Measurements from ENCODE around the gene PRR36. TPM values are rescaled to one million over a fixed set of nuclear protein-coding genes. Genes with fewer than 3 reads are reported as not detected.

PRR36 gene
- total RNA-seq, 1 experiment from 2014 or later, result 21.9 TPM

DNA sequence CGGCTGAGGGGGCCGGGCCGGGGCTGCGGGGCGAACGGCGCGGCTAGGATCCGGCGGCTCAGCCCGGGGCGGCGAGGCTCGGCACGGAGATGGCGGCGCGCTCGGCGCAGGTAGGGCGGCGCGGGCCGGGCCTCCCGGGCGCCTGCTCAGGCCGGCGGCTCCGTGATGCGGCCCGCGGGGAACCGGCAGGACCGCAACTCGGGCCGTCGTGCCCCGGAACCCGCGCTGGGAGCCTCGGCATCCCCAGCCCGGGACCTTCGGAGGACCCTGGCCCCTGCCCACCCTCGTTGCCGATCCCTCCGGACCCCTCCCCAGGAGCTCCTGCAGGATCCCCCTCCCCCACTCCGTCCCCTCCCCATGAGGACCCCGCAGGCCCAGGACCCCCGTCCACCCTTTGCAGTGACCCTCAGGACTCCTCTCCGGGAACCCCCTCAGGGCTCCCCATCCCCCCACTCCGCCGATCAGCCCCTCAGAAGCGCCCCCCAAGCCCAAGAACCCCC is 43.9 kb downstream of the PRR36 start:
- Mint-ChIP-seq H3K36me3 (no peaks in the 10 kb centered on the region), H3K27me3 (ENCODE audit: low read depth) (peaks cover 49% of the 10 kb centered on the region), H3K9me3 (no peaks in the 10 kb centered on the region), H3K4me3 (peak overlapping the region; percentile 65; the same call in 1 of the 2 replicates), H3K4me1 (peaks cover 14% of the 10 kb centered on the region), H3K27ac (no peak overlapping the region)
- DNase-seq (ENCODE audit: low spot score) (no peak), ATAC-seq (no peak)
- POLR2A ChIA-PET, result no interaction called here
- TF ChIP-seq ZNF396 (CRISPR knock-in tag; IDR thresholded peaks at IDR 0.05; ENCODE audit: borderline replicate concordance) (no peak), NR2C2 (CRISPR knock-in tag; IDR thresholded peaks at IDR 0.05) (no peak), MYBL2 (CRISPR knock-in tag; IDR thresholded peaks at IDR 0.05) (no peak), ZNF317 (CRISPR knock-in tag; IDR thresholded peaks at IDR 0.05; ENCODE audit: borderline replicate concordance, low read depth) (no peak), SMAD3 (CRISPR knock-in tag; IDR thresholded peaks at IDR 0.05; ENCODE audit: borderline replicate concordance) (no peak), FOXP1 (CRISPR knock-in tag; IDR thresholded peaks at IDR 0.05; ENCODE audit: borderline replicate concordance) (no peak)
- TF ChIP-seq, protein P1, sequence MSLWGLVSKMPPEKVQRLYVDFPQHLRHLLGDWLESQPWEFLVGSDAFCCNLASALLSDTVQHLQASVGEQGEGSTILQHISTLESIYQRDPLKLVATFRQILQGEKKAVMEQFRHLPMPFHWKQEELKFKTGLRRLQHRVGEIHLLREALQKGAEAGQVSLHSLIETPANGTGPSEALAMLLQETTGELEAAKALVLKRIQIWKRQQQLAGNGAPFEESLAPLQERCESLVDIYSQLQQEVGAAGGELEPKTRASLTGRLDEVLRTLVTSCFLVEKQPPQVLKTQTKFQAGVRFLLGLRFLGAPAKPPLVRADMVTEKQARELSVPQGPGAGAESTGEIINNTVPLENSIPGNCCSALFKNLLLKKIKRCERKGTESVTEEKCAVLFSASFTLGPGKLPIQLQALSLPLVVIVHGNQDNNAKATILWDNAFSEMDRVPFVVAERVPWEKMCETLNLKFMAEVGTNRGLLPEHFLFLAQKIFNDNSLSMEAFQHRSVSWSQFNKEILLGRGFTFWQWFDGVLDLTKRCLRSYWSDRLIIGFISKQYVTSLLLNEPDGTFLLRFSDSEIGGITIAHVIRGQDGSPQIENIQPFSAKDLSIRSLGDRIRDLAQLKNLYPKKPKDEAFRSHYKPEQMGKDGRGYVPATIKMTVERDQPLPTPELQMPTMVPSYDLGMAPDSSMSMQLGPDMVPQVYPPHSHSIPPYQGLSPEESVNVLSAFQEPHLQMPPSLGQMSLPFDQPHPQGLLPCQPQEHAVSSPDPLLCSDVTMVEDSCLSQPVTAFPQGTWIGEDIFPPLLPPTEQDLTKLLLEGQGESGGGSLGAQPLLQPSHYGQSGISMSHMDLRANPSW (CRISPR knock-in tag; conservative IDR thresholded peaks at IDR 0.05; ENCODE audit: low read depth), result no peak
- TF ChIP-seq, protein P2, sequence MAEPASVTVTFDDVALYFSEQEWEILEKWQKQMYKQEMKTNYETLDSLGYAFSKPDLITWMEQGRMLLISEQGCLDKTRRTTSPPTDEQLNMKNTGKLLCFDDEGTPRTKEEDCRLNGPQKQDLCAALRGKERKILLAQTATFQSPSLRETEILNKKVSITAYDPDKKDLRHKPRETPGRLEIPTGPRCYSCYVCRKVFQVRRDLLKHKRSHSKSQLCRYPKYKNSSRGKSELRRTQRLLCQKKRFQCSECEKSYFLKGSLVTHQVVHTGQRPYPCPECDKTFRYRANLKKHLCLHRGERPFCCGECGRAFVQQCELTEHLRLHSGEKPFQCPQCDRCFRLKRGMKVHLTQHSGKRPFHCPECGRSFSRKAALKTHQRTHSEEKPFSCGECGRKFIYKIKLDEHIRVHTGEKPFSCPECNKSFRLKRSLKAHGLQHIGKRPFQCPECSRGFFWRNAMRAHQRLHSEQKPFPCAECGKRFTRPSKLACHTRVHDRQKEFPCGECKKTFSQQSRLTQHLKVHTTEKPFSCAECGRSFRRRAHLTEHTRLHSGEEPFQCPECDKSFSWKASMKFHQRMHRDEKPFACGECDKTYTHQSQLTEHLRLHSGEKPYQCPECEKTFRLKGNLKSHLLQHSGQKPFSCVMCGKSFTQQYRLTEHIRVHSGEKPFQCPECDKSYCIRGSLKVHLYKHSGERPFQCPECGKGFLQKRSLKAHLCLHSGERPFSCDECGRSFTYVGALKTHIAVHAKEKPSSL (CRISPR knock-in tag; conservative IDR thresholded peaks at IDR 0.05), result no peak
- TF ChIP-seq, protein P3, sequence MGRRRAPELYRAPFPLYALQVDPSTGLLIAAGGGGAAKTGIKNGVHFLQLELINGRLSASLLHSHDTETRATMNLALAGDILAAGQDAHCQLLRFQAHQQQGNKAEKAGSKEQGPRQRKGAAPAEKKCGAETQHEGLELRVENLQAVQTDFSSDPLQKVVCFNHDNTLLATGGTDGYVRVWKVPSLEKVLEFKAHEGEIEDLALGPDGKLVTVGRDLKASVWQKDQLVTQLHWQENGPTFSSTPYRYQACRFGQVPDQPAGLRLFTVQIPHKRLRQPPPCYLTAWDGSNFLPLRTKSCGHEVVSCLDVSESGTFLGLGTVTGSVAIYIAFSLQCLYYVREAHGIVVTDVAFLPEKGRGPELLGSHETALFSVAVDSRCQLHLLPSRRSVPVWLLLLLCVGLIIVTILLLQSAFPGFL (CRISPR knock-in tag; IDR thresholded peaks at IDR 0.05; ENCODE audit: borderline replicate concordance), result no peak
- CTCF ChIA-PET, result interaction anchor here (1.6 to 2.5 kb wide), 8 partner anchors 22 to 262 kb away, joined by 4 to 26 read pairs (median 18); partner anchors contain the start of gene TRAPPC5

DNA sequence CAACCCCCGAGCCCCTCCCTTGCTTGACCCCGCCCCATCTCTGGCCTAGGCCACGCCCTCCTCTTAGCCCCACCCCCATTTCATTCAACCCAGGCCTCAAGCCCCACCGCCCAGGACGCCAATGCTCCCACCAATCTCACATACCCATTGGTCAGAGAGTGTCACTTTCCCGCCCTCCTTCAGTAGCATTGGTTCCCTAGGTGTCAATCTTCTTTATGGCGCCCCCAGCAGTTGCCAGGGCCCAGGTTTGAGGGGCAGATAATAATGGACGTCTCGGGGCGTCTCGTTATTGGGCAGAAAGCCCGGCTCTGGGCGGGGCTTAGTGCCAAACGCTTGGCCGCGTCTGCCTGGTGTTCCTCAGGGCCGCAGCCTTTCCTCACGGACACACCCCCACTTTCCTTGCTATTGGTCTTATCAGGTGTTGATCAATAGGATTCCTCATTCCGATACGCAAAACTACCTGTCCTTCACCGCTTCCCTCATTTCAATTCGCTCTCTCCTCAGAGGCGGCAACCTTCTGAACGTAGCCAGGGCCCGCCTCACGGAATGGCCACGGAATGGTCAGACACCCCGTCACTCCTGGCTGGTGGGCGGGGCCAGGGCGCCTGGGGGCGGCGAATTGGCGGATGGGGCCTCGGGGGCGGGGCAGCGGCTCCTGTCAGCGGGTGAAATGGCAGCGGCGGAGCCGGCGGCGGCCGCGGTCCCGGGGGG is 44.5 kb downstream of the PRR36 start, which contains the start of gene EVI5L:
TSS of gene EVI5L (plus strand) at position 658 of the 711 bp plus-strand sequence. CDS start 16,325 bp downstream, outside the sequence.
- Mint-ChIP-seq H3K4me1 (peaks cover 14% of the 10 kb centered on the region), H3K27ac (no peak within 1 kb of the TSS), H3K4me3 (peak within 1 kb of the TSS; percentile 91), H3K27me3 (ENCODE audit: low read depth) (peaks cover 55% of the 10 kb centered on the region), H3K36me3 (no peaks in the 10 kb centered on the region), H3K9me3 (no peaks in the 10 kb centered on the region)
- ChIA-PET CTCF (interaction anchor here (1.4 to 2.5 kb wide), 4 partner anchors 30 to 261 kb away, joined by 4 to 26 read pairs (median 8); no protein-coding TSS in a partner anchor), POLR2A (no interaction called here)
- ATAC-seq (peak; percentile 92), DNase-seq (ENCODE audit: low spot score) (peak; percentile 99)
- peak; percentile 99 for TF ChIP-seq NFYB (CRISPR knock-in tag; conservative IDR thresholded peaks at IDR 0.05; ENCODE audit: low read depth)
- no peak for TF ChIP-seq SOX15 (CRISPR knock-in tag; IDR thresholded peaks at IDR 0.05)
- TF ChIP-seq FOXK1 (CRISPR knock-in tag; IDR thresholded peaks at IDR 0.05), result peak; percentile 72; the same call in 1 of the 2 replicates
- TF ChIP-seq NR2C2 (CRISPR knock-in tag; IDR thresholded peaks at IDR 0.05), result no peak
- TF ChIP-seq, protein P2 (CRISPR knock-in tag; conservative IDR thresholded peaks at IDR 0.05), result no peak
- TF ChIP-seq ZNF263 (CRISPR knock-in tag; IDR thresholded peaks at IDR 0.05; ENCODE audit: low read depth), result no peak
- TF ChIP-seq CREM (CRISPR knock-in tag; IDR thresholded peaks at IDR 0.05), result peak; percentile 62; the same call in 1 of the 2 replicates
- TF ChIP-seq SP1 (CRISPR knock-in tag; conservative IDR thresholded peaks at IDR 0.05), result peak; percentile 100
- TF ChIP-seq, protein P4, sequence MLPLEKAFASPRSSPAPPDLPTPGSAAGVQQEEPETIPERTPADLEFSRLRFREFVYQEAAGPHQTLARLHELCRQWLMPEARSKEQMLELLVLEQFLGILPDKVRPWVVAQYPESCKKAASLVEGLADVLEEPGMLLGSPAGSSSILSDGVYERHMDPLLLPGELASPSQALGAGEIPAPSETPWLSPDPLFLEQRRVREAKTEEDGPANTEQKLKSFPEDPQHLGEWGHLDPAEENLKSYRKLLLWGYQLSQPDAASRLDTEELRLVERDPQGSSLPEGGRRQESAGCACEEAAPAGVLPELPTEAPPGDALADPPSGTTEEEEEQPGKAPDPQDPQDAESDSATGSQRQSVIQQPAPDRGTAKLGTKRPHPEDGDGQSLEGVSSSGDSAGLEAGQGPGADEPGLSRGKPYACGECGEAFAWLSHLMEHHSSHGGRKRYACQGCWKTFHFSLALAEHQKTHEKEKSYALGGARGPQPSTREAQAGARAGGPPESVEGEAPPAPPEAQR (CRISPR knock-in tag; IDR thresholded peaks at IDR 0.05), result no peak
- no peak for TF ChIP-seq RORB (CRISPR knock-in tag; IDR thresholded peaks at IDR 0.05)
- TF ChIP-seq, protein P5, sequence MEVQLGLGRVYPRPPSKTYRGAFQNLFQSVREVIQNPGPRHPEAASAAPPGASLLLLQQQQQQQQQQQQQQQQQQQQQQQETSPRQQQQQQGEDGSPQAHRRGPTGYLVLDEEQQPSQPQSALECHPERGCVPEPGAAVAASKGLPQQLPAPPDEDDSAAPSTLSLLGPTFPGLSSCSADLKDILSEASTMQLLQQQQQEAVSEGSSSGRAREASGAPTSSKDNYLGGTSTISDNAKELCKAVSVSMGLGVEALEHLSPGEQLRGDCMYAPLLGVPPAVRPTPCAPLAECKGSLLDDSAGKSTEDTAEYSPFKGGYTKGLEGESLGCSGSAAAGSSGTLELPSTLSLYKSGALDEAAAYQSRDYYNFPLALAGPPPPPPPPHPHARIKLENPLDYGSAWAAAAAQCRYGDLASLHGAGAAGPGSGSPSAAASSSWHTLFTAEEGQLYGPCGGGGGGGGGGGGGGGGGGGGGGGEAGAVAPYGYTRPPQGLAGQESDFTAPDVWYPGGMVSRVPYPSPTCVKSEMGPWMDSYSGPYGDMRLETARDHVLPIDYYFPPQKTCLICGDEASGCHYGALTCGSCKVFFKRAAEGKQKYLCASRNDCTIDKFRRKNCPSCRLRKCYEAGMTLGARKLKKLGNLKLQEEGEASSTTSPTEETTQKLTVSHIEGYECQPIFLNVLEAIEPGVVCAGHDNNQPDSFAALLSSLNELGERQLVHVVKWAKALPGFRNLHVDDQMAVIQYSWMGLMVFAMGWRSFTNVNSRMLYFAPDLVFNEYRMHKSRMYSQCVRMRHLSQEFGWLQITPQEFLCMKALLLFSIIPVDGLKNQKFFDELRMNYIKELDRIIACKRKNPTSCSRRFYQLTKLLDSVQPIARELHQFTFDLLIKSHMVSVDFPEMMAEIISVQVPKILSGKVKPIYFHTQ (CRISPR knock-in tag; IDR thresholded peaks at IDR 0.05), result no peak
- no peak for TF ChIP-seq RELA (CRISPR knock-in tag; IDR thresholded peaks at IDR 0.05; ENCODE audit: borderline replicate concordance)
- TF ChIP-seq EMX1 (CRISPR knock-in tag; IDR thresholded peaks at IDR 0.05), result no peak
